Loucy (cell line): ENCODE data around the gene TAF4B.

Source experiments
- EZH2phosphoT487 ChIP-seq: fragments of 200-600 bp; IDR thresholded peaks from 2 replicates; pipeline ENCODE4 v1.6.1; 2018; ENCODE audit warnings: antibody characterized with exemption, mild to moderate bottlenecking, moderate library complexity, borderline replicate concordance
- TF ChIP-seq, protein P1 (sequence below): fragments of 200-600 bp; sonication (generic); conservative IDR thresholded peaks from 2 replicates; pipeline ENCODE4 v1.5.1; 2014; ENCODE audit warnings: mild to moderate bottlenecking, antibody characterized with exemption, low read length

DNA sequence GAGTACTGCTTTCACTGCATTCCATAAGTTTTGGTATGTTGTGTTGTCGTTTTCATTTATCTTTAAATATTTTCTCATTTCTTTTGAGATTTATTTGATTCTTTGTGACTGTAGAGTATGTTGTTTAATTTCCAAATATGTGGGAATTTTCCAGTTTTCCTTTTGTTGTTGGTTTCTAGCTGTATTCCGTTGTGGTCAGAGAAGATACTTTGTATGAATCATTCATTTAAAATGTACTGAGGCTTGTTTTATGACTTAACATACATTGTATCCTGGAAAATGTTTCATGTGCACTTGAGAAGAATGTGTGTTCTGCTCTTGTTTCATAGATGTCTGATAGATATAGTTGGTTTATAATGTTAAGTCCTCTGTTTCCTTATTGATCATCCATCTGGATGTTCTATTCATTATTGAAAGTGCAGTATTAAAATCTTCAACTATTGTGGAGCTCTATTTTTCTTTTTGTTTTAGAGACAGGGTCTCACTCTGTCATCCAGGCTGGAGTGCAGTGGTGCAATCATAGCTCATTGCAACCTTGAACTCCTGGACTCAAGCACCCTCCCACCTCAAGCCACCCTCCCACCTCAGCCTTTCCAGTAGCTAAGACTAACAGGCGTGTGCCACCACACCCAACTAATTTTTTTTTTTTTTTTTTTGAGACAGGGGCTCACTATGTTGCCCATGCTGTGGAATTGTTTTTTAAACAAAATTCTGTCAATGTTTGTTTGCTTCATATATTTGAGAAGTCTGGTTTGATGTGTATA lies 96.8 kb downstream of the TAF4B start:
- TF ChIP-seq, protein P1, sequence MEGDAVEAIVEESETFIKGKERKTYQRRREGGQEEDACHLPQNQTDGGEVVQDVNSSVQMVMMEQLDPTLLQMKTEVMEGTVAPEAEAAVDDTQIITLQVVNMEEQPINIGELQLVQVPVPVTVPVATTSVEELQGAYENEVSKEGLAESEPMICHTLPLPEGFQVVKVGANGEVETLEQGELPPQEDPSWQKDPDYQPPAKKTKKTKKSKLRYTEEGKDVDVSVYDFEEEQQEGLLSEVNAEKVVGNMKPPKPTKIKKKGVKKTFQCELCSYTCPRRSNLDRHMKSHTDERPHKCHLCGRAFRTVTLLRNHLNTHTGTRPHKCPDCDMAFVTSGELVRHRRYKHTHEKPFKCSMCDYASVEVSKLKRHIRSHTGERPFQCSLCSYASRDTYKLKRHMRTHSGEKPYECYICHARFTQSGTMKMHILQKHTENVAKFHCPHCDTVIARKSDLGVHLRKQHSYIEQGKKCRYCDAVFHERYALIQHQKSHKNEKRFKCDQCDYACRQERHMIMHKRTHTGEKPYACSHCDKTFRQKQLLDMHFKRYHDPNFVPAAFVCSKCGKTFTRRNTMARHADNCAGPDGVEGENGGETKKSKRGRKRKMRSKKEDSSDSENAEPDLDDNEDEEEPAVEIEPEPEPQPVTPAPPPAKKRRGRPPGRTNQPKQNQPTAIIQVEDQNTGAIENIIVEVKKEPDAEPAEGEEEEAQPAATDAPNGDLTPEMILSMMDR: no peak
- no peak for TF ChIP-seq EZH2phosphoT487
